ENCODE results near the gene GPC6.

Gene GPC6

GRCh38 chr13:93996481-93996880 lies 769.9 kb downstream of the GPC6 start:
- Histone ChIP-seq H3F3A (ENCODE audit: insufficient read depth, low read length) (no peaks in the 10 kb centered on the region), H3K27ac (ENCODE audit: low read length) (no peak overlapping the region), H2AFZ (ENCODE audit: low read length) (no peak overlapping the region), H4K20me1 (ENCODE audit: insufficient read depth, low read length) (no peaks in the 10 kb centered on the region), H3K79me2 (ENCODE audit: low read length) (no peaks in the 10 kb centered on the region), H3K4me2 (ENCODE audit: low read depth, low read length) (no peak overlapping the region), H3K4me3 (ENCODE audit: low read length) (no peak overlapping the region), H3K27me3 (replicated peaks; ENCODE audit: insufficient read depth, low read length) (no peaks in the 10 kb centered on the region), H3K9me3 (replicated peaks; ENCODE audit: insufficient read depth, low read length) (no peaks in the 10 kb centered on the region), H3K9ac (ENCODE audit: low read length) (no peak overlapping the region), H3K4me1 (ENCODE audit: low read length) (no peaks in the 10 kb centered on the region), H3K36me3 (replicated peaks; ENCODE audit: insufficient read depth, low read length) (no peaks in the 10 kb centered on the region), H3K9me2 (replicated peaks; ENCODE audit: insufficient read depth, low read length) (no peaks in the 10 kb centered on the region)
- TF ChIP-seq CTCF (IDR thresholded peaks at IDR 0.05; ENCODE audit: low read length) (no peak), EZH2phosphoT487 (IDR thresholded peaks at IDR 0.05; ENCODE audit: low read length) (no peak), EZH2 (optimal IDR thresholded peaks at IDR 0.05; ENCODE audit: low read depth, low read length) (no peak)
- no peak for DNase-seq

- no peak overlapping the region for H2AFZ ChIP-seq (ENCODE audit: low read length)
- H3K4me3 ChIP-seq (ENCODE audit: low read length) = no peak overlapping the region
Observed at GRCh38 chr13:94006296-94006695, 779.7 kb downstream of the GPC6 start.

GRCh38 chr13:94007072-94007471 lies 780.5 kb downstream of the GPC6 start:
- TF ChIP-seq CTCF (IDR thresholded peaks at IDR 0.05; ENCODE audit: low read length) = no peak
- TF ChIP-seq EZH2phosphoT487 (IDR thresholded peaks at IDR 0.05; ENCODE audit: low read length) = no peak
- no peak for TF ChIP-seq EZH2 (optimal IDR thresholded peaks at IDR 0.05; ENCODE audit: low read depth, low read length)
- Histone ChIP-seq H2AFZ (ENCODE audit: low read length) (no peak overlapping the region), H3K9ac (ENCODE audit: low read length) (no peak overlapping the region), H3K9me2 (replicated peaks; ENCODE audit: insufficient read depth, low read length) (no peaks in the 10 kb centered on the region), H3K4me3 (ENCODE audit: low read length) (no peak overlapping the region), H3K27me3 (replicated peaks; ENCODE audit: insufficient read depth, low read length) (no peaks in the 10 kb centered on the region), H3K4me2 (ENCODE audit: low read depth, low read length) (no peak overlapping the region), H3K9me3 (replicated peaks; ENCODE audit: insufficient read depth, low read length) (no peaks in the 10 kb centered on the region), H3K79me2 (ENCODE audit: low read length) (no peaks in the 10 kb centered on the region), H3K4me1 (ENCODE audit: low read length) (no peaks in the 10 kb centered on the region), H4K20me1 (ENCODE audit: insufficient read depth, low read length) (no peaks in the 10 kb centered on the region), H3F3A (ENCODE audit: insufficient read depth, low read length) (no peaks in the 10 kb centered on the region), H3K36me3 (replicated peaks; ENCODE audit: insufficient read depth, low read length) (no peaks in the 10 kb centered on the region), H3K27ac (ENCODE audit: low read length) (no peak overlapping the region)
- DNase-seq = no peak

More at GRCh38 chr13:94006296-94006695, 779.7 kb downstream of the GPC6 start:
- H3K36me3 ChIP-seq (replicated peaks; ENCODE audit: insufficient read depth, low read length) = no peaks in the 10 kb centered on the region
- no peaks in the 10 kb centered on the region for H4K20me1 ChIP-seq (ENCODE audit: insufficient read depth, low read length)
- H3K27ac ChIP-seq (ENCODE audit: low read length) = no peak overlapping the region
- DNase-seq = no peak
- TF ChIP-seq EZH2phosphoT487 (IDR thresholded peaks at IDR 0.05; ENCODE audit: low read length) = no peak
- no peak for TF ChIP-seq CTCF (IDR thresholded peaks at IDR 0.05; ENCODE audit: low read length)
- TF ChIP-seq EZH2 (optimal IDR thresholded peaks at IDR 0.05; ENCODE audit: low read depth, low read length) = no peak
- no peak overlapping the region for H3K4me2 ChIP-seq (ENCODE audit: low read depth, low read length)
- H3K79me2 ChIP-seq (ENCODE audit: low read length) = no peaks in the 10 kb centered on the region
- H3K9ac ChIP-seq (ENCODE audit: low read length) = no peak overlapping the region
- no peaks in the 10 kb centered on the region for H3F3A ChIP-seq (ENCODE audit: insufficient read depth, low read length)
- H3K9me3 ChIP-seq (replicated peaks; ENCODE audit: insufficient read depth, low read length) = no peaks in the 10 kb centered on the region
- H3K9me2 ChIP-seq (replicated peaks; ENCODE audit: insufficient read depth, low read length) = no peaks in the 10 kb centered on the region
- H3K4me1 ChIP-seq (ENCODE audit: low read length) = no peaks in the 10 kb centered on the region
- H3K27me3 ChIP-seq (replicated peaks; ENCODE audit: insufficient read depth, low read length) = no peaks in the 10 kb centered on the region
